ENCODE results near the gene TPCN2.
"Not testable (repeated sequence)": the region's sequence is repeated elsewhere in the genome, so short reads cannot be mapped to it uniquely, and the experiment has no call there.

TPCN2 gene

DNA sequence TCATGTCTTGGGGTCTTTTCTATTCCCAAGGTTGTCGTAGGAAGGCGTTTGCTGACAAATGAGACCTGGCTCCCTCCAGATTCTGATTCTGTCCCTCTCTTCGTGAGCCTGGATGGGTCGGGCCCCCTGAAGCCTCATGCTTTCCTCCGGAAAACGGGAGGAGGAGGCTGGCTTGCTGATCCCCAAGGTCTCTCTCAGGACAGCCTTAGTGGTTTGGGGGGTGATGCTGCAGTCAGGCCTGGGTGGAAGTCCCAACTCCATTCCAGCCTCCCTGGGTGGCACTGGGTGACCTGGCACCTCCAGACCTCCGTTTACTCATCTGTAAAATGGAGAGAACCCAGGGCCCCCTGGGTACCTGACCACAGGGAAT, 83.6 kb downstream of the TPCN2 start:
- DNase-seq = no peak

DNA sequence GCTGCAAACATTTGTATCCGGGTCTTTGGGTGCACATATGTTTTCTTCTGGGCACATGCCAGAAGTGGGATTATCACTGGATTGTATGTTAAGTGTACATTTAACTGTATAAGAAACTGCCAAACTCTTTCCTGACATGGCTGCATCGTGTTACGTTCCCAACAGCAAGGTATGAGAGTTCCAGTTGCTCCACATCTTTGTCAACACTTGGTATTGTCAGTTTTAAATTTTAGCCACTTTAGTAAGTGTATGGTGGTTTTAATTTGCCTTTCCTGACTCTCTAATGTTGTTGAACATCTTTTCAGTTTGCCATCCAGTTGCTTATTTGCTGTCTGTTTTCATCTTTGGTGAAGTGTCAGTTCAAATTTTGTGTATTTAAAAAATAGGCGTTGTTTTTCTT, 84.5 kb downstream of the TPCN2 start:
- DNase-seq = no peak

DNA sequence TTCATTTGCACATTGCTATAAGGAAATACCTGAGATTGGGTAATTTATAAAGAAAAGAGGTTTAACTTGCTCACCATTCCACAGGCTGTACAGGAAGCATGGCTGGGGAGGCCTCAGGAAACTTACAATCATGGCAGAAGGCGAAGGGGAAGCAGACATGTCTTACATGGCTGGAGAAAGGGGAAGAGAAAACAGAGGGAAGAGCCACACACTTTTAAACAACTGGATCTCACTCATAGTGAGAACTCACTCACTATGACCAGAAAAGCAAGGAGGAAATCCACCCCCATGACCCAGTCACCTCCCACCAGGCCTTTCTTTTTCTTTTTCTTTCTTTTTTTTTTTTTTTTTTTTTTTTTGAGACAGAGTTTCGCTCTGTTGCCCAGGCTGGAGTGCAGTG, 85.5 kb downstream of the TPCN2 start:
- DNase-seq = not testable (repeated sequence)

DNA sequence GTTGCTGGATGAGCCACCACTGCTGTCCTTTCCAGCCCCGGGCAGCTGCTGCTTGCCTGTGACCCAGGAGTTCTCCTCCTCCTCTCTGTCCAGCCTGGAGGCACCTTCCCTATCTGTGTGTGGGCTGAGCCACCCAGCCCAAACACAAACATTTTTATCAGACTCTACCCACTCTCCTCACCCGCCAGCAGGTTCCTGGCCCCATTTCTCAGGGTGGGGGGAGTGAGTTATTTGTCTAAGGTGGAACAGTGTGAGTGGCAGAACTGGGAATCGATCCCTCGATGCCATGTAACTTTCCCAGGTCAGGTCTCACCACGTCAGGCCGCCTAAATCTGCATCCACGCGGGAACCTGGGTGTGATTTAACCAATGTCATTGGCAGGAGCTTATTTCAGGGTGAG, 86.2 kb downstream of the TPCN2 start:
- DNase-seq = no peak

DNA sequence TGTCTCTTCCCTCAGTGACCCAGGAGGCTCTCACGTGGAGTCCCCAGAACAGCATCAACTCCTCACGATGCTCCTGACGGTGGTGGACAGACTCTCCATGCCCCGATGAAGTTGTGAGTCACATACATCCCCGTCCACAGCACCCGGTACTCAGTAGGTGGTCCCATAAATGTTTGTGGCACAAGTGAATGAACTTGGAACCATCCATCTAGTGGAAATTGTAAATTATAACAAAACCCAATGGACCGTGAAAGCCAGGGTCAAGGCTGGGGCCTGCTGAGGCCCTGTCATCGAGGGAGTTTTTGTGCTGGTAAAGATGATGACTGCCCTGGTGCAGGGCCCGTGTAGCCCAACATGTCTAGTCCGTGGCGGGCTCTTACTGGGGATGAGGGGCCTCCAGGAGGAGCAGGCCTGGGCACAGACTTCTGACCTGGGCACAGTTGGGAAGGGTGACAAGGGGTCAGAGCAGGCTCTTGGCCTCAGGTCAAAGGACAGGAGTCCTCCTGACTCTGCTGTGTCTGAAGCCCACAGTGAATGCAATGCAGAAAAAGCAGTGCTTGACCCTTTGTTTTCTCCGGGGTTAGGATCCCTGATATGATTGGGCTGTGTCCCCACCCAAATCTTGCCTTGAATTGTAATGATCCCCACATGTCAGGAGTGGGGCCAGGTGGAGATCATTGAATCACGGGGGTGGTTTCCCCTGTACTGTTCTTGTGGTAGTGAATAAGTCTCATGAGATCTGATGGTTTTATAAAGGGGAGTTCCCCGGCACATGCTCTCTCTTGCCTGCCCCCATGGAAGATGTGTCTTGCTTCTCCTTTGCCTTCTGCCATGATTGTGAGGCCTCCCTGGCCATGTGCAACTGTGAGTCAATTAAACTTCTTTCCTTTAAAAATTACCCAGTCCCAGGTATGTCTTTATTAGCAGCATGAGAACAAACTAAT, 87.0 kb downstream of the TPCN2 start:
- DNase-seq = no peak

DNA sequence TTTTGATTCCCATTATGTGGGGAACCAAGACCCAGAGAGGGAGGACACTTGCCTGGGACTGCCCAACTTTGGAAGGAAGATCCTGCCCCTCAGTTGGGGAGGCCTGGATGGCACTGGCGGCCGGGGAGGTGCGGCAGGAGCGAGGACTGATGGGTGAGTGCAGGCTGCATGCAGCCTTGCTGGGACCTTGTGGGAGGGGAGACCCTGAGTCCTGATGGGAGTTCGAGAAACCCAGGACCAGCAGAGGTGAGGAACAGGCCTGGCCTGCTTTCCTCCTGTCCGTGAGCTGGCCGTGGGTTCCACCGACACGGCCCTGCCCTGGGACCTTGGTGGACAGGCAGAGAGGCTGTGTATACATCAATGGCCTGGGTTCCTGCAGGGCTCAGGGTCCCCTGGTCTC, 87.7 kb downstream of the TPCN2 start:
- no peak for DNase-seq

DNA sequence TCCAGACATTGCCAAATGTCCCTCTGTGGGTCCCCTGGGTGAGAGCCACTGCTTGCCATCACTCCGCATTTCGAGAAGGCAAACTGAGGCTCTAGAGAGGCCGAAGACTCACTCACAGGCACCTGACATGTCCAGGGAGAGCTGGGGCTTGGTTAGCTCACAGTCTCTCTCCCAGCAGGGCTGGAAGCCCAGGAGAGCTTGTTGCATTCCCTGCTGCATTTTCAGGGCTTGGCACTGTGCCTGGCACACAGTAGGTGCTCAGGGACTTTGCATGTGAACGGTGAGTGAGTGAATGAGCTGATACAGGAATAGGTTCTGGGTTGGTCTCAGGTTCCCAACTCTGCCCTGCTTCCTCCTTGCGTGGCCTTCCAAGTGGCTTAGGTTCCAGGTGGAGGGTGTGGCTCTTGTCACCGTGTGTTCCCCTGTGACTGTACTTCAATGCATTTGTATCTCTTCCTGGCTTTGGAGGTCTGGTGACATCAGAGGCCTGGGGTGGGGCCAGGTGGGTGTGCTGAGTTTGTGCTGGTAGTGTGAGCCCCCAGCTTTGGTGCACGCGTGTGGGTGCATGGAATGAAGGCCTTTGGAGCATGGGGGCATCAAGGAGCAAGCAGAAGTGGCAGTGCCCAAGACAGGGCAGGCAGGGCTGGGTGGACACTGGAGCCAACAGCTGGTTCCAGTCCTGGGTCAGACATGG, 88.6 kb downstream of the TPCN2 start:
- no peak for DNase-seq

DNA sequence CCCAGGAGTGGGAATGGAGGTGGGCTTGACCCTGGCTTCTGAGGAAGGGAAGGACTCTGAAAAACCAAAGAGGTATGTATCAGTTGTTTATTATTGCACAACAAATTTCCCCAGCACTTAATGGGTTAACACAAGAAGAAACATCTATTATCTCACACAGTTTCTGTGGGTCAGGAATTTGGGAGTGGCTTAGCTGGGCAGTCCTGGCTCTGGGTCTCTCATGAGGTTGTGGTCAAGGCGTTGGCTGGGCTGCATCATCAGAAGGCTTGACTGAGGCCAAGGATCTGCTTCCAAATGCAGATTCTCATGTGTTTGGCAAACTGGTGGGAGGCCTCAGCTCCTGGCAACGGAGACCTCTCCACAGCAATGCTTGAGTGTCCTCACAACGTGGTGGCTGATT, 89.5 kb downstream of the TPCN2 start:
- no peak for DNase-seq

DNA sequence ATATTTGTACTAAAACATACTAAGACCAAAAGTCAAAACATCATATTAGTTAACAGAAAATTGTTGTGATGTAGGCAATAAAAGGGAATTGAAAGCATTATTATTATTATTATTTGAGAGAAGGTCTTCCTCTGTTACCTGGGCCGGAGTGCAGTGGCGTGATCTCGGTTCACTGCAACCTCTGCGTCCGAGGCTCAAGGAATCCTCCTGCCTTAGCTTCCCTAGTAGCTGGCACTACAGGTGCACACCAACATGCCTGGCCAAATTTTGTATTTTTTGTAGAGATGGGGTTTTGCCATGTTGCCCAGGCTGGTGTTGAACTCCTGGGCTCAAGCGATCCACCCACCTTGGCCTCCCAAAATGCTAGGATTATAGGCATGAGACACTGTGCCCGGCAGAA, 91.4 kb downstream of the TPCN2 start:
- not testable (repeated sequence) for DNase-seq

DNA sequence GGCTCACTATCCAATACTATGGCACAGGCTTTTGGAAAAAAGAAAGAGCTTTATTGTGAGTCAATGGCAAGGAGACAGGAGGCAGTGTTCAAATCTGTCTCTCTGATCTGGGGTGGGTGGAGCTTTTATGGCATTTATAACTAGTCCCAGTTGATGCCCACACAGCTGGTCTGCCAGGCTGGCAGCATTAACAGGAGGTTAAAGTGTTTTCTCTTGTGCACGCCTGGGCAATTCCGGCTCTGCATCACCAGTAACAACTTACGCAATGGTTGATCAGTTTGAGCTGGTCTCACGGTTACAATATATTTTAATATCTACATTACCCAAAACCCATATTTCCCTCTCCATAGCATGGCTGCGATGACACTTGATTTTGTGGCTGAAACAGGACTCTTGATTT, 91.9 kb downstream of the TPCN2 start:
- peak; percentile 49 for DNase-seq

DNA sequence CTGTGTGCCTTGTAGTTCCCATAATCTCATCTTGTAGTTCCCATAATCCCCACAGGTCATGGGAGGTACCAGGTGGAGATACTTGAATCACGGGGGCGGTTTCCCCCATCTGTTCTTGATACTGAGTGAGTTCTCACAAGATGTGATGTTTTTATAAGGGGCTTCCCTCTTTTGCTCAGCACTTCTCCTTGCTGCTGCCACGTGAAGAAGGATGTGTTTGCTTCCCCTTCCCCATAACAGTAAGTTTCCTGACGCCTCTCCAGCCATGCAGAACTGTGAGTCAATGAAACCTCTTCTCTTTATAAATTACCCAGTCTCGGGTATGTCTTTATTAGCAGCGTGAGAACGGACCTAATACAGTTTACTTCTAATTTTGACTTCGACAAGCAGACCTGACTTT, 93.0 kb downstream of the TPCN2 start:
- peak; percentile 87 for DNase-seq

DNA sequence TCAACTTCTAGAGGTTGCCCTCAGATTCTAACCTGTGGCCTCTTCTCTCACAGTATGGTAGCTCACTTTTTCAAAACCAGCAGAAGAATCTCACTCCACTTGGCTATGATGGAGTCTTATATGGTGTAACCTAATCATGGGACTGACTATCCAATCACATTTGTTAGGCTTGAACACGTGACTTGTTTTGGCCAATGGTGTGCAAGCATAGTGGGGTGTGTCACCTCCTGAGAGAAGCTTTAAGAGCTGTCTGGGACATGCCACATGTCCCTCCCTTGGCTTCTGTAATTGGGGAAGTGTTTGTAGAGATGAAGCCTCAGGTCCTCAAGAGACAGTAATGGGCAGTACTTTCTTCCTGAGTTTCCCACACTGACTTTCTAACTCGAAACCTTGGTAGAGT, 94.2 kb downstream of the TPCN2 start:
- DNase-seq = no peak

DNA sequence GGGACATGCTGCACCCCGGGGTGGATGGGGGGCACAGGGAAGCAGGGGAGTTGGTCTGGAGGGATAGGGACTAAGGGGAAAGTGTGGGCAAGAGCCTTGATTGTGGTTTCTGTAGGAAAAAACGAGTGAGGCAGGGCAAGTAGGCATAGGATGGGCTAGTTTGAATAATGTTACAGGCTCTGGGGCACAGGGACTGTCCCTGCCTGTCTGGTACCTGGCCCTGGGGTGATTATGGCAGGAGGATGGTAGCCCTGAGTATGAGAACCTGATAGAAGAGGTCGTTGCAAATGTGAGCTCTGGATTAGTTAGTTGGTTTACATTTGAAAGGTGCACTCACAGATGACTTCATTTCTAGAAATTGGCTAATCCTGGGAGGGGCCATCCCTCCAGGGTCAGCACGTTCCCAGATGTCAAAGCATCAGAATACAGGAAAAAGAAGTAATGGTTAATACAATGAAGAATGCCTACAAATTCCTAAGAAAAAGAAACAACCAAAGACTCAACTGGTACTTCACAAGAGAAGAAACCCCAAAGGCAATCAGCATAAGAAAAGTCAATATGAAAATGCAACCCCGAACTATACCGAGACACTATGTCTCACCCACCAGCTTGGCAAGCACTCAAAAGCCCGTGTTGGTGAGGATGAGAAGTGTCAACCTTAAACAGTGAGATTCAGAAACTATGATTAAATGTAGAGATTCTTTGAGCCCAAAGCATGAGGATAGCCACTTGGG, 95.8 kb downstream of the TPCN2 start:
- DNase-seq = no peak

DNA sequence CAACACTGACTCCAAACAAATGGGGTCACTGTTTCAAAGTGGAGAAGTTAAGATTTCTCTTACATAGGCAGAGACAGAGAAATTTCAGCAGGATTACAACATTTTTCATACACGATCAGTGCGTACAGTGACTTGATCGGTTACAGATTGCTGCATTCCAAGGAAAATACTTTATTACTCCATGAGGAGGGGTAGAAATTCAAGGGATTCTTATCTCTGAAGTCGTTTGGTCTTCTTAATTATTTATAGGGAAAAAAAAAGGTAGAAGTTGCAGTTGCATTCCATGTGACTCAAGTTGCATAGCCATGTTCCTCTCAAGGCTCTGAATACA, 96.3 kb downstream of the TPCN2 start:
- DNase-seq = no peak

DNA sequence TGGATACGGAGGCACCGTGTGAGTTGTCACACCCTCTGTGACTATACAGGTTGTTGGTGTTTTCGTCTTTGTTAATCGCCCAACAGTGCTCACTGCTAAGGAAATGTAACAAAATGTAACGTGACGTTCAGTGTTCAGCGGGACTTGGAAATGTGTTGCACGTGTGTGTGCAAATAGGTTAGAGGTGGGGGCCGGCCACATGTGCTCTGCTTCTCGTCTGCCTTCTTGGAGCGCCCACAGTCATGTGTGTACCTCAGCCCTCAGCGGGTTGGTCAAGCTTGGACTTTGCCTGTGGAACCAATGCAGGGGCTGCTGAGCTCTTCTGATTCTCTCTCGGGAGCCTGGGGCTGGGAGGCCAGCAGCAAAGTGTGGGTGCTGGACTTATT, 99.6 kb downstream of the TPCN2 start:
- no peak for DNase-seq

DNA sequence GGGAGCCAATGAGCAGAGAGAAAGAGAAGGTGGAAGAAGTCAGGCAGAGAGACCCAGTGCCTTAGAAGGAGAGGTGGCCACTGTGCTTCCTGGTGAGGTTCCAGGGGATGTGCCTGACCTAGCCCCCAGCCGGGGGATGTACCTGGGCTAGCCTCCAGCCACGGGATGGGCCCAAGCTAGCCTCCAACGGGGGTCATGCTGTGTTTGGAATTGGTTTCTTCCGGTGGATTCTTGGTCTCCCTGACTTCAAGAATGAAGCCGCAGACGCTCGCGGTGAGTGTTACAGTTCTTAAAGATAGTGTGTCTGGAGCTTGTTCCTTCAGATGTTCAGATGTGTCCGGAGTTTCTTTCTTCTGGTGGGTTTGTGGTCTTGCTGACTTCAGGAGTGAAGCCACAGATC, 100.1 kb downstream of the TPCN2 start:
- no peak for DNase-seq

DNA sequence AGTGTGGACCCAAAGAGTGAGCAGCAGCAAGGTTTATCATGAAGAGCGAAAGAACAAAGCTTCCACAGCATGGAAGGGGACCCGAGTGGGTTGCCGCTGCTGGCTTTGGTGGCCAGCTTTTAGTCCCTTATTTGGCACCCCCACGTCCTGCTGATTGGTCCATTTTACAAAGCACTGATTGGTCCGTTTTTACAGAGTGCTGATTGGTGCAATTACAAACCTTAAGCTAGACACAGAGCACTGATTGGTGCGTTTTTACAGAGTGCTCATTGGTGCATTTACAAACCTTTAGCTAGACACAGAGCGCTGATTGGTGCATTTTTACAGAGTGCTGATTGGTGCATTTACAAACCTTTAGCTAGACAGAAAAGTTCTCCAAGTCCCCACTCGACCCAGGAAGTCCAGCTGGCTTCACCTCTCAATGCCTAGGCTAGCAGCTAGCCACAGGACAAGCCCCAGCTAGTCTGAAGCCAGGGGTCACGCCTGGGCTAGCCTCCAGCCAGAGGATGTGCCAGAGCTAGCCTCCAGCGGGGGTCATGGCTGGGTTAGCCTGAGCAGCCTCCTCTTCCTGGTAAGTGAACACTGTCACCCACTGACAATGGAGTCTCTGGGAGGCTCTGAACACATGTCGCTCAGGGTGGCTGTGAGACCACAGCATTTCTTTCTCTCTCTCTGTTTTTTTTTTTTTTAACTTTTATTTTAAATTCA, 100.8 kb downstream of the TPCN2 start:
- not testable (repeated sequence) for DNase-seq

DNA sequence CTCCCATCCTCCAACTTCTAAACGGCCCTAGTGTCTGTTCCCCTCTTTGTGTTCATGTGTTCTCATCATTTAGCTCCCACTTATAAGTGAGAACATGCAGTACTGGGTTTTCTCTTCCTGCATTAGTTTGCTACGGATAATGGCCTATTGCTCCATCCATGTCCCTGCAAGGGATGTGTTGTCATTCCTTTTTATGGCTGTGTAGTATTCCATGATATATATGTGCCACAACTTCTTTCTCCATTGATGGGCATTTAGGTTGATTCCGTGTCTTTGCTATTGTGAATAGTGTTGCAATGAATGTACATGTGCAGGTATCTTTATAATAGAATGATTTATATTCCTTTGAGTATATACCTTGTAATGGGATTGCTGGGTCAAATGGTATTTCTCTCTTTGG, 101.4 kb downstream of the TPCN2 start:
- no peak for DNase-seq

DNA sequence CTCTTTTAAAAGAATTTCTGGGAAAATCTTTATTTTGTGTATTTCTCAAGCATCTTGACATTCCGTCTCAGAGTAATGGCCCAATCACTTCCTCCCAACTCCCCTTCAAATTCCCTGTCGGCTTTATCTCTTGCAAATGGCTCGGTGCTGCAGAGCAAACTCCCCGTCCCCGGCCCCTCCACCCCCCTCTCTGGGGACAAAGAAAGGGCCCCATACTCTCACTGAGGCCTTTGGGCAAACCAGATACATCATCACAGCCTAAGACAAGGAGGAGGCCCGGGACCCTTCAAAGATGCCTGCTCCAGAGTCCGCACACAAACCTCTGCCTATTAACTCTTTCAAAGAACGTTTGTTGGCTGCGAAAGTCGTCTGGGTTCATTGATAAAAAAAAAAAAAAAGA, 103.1 kb downstream of the TPCN2 start:
- no peak for DNase-seq

DNA sequence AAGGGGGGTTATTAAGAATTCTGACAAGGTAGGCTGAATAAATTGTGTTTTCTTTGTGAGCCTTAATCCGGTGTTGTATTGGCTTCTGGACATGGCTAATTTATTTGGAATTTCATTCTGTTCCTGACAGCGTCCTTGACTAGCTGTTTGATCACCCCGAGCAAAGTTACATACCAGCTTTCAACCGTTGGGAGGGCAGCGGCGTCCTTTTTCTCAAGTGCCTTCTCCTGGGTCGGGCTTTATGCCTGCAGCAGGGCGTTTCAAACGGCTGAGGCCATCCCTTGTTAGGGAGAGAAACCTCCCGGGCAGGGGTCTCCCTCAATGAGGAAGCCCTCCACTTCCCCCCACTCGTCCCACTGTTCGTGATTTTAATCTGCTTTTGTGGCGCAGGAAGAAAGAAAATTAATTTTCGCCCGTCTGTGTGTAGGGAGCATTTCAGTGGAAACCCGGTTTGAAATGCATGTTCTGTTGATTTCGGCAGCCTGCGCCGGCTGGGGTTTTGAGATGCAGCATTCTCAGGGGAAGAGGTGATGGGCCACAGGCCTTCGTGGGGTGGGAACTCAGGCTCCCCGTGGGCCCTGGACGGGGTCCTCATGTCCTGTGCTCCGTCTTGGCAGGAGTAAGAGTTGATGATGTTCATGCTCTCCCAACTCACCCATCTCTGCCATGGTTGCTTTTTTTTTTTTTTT, 104.1 kb downstream of the TPCN2 start:
- DNase-seq = no peak

DNA sequence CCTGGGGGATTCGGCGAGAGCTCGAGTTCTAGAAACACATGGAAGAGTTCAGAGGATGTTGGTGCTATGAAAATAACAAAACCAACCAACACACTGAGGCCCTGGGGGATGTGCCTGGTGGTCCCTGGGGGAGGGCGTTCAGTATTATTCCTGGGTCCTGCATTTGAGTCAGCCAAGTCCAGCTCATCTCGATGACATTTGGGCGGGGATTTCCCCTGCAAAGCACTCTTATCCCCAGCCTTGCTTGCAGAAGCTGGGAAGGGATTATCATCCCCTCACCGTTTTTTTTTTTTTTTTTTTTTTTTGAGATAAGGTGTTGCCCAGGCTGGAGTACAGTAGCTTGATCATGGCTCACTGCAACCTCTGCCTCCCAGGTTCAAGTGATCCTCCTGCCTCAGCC, 104.9 kb downstream of the TPCN2 start:
- peak; percentile 34 for DNase-seq

DNA sequence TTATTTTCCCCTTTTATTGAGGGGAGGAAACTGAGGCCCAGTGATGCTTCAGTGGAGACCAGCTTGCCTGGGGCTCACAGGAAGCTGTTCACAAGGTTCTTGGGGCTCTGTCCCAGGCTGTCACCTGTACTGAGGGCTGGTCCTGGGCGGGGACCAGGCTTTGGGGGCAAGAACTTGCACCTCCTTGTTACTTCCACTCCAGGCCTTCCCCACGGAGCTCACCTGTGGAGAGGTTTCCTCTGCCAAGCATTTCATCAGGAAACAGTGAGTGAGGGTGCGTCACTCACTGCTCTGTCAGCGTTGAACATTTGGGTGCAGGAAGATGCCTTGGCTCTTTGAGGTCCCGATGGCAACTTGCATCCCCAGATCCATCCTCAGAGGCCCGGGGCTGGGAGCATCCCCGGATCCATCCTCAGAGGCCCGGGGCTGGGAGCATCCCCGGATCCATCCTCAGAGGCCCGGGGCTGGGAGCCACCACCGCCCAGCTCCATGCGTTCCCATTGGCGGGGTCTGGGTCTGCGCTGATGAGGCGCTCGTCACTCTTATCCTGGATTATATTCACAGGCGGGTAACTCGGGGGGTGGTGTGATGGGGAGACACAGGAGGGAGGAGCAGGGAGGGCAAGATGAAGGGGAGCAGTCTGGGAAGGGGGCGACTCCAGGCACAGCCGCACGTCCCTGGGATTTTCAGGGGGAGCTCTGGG, 105.6 kb downstream of the TPCN2 start:
- no peak for DNase-seq
